Tibial nerve (tissue), 4 donors: ENCODE data around the gene ICOS. TPM values are rescaled to one million over a fixed set of nuclear protein-coding genes. Genes with fewer than 3 reads are reported as not detected.

Source experiments
- DNase-seq, 2 donors: peaks; one replicate each; pipeline ENCODE4 v3.0.0-alpha.2; 2019; ENCODE audit warnings: low spot score in 2 of 2
- H3K27ac ChIP-seq, 4 donors: fragments of 200-600 bp; sonication (generic) in 3 of 4; one replicate each; pipeline ENCODE4 v1.5.1; 2017 to 2019; ENCODE audit warnings: mild to moderate bottlenecking in 1 of 4
- H3K27me3 ChIP-seq, 2 donors: fragments of 200-600 bp; sonication (generic) in 1 of 2; one replicate each; pipeline versions ENCODE4 v1.5.1 to v1.6.0; 2017 to 2019
- H3K36me3 ChIP-seq, 3 donors: fragments of 200-600 bp; sonication (generic); one replicate each; pipeline ENCODE4 v1.5.1; 2018 to 2019
- H3K4me1 ChIP-seq, 4 donors: fragments of 200-600 bp; sonication (generic) in 3 of 4; one replicate each; pipeline ENCODE4 v1.5.1; 2017 to 2019
- H3K4me3 ChIP-seq, 4 donors: fragments of 200-600 bp; sonication (generic) in 3 of 4; one replicate each; pipeline ENCODE4 v1.5.1; 2017 to 2019; ENCODE audit warnings: mild to moderate bottlenecking in 1 of 4, moderate library complexity in 1 of 4
- H3K9me3 ChIP-seq, 4 donors: fragments of 200-600 bp; sonication (generic) in 3 of 4; one replicate each; pipeline ENCODE4 v1.5.1; 2017 to 2019
- EP300 ChIP-seq, 2 donors: sonication (generic); formaldehyde crosslinking; IDR thresholded peaks; one replicate each; pipeline ENCODE4 v1.6.1; 2017; ENCODE audit warnings: antibody characterized with exemption in 2 of 2, mild to moderate bottlenecking in 1 of 2
- POLR2A ChIP-seq, 2 donors: fragments of 450-650 bp; IDR thresholded peaks; one replicate each; pipeline ENCODE4 v1.6.1; 2017; ENCODE audit warnings: antibody characterized with exemption in 2 of 2, mild to moderate bottlenecking in 2 of 2, moderate library complexity in 2 of 2
- WGBS, 2 donors: methylation state at CpG; one replicate each; pipeline ENCODE4 v1.1.5; 2018; 5-methylcytosine and 5-hydroxymethylcytosine counted together
- total RNA-seq, 4 donors: library from RNA; depleted of rRNA; stranded (reverse); fragments of >200 nt; gene quantifications; one replicate each; pipeline ENCODE4 v1.1.0, GENCODE V29; 2016
- TF ChIP-seq, protein P1 (sequence below), 5 experiments: fragments of 200-600 bp in 3 of 5; fragments of 450-650 bp in 2 of 5; sonication (generic) in 3 of 5; IDR thresholded peaks; one replicate each; pipeline ENCODE4 v1.5.1; 2016 to 2019; ENCODE audit warnings: antibody characterized with exemption in 5 of 5, mild to moderate bottlenecking in 3 of 5, moderate library complexity in 2 of 5

The ICOS gene
- total RNA-seq, 4 donors from 2014 or later = 0.30 TPM; not detected in 3

DNA sequence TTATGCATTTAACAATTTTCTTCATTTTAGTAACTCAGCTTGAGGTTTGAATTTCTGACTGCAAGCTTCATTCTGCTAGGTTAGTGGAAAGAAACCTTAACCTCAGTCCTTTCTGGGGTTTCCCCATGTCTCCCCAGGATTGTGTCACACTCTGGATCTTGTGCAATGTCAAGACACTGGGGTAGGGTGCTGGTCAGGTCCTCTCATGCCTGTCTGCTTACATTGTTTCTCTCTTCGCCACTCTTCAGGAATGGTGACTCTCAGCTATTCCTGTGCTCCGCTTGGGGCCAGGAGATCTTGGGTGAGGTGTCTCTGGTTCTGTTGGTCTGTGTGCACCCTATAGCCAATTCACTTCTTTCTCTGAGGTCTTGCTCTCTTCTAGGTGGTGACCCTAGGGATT, 45.1 kb upstream of the ICOS start:
- DNase-seq = peak in 1 of 2 donors; percentile 53
- 84 to 97% methylated on average over 2 of the region's 2 CpGs for WGBS, 2 donors
- no peak overlapping the region for H3K4me3 ChIP-seq
- no peaks in the 10 kb centered on the region for H3K36me3 ChIP-seq
- no peak overlapping the region for H3K27ac ChIP-seq
- no peaks in the 10 kb centered on the region for H3K9me3 ChIP-seq
- no peaks in the 10 kb centered on the region for H3K27me3 ChIP-seq
- peak in 1 of 2 donors; percentile 59 for TF ChIP-seq EP300 (IDR thresholded peaks at IDR 0.05)
- TF ChIP-seq, protein P1, sequence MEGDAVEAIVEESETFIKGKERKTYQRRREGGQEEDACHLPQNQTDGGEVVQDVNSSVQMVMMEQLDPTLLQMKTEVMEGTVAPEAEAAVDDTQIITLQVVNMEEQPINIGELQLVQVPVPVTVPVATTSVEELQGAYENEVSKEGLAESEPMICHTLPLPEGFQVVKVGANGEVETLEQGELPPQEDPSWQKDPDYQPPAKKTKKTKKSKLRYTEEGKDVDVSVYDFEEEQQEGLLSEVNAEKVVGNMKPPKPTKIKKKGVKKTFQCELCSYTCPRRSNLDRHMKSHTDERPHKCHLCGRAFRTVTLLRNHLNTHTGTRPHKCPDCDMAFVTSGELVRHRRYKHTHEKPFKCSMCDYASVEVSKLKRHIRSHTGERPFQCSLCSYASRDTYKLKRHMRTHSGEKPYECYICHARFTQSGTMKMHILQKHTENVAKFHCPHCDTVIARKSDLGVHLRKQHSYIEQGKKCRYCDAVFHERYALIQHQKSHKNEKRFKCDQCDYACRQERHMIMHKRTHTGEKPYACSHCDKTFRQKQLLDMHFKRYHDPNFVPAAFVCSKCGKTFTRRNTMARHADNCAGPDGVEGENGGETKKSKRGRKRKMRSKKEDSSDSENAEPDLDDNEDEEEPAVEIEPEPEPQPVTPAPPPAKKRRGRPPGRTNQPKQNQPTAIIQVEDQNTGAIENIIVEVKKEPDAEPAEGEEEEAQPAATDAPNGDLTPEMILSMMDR (IDR thresholded peaks at IDR 0.05) = no peak
- peaks cover 0 to 18% (median 0%) of the 10 kb centered on the region in 4 donors for H3K4me1 ChIP-seq

DNA sequence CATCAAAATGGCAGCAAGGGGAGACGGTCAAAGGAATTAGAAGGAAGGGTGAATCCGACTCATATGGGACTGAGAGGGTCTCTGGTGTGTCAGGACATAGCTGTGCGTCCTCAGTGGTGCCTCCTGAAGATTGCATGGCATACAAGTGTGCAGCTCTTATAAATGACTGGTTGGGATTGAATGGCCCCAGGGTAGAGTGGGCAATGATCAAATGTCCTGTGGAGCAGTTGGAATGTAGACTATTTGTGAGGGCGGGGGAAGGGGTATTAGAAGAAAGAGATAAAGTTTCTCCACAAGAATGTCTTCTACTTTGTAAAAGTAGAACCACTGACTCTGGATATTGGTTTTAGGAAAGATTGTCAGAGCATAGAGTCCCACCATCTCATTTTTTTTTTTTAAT, 44.4 kb upstream of the ICOS start:
- DNase-seq = no peak
- WGBS, 2 donors = 93 to 94% methylated on average over 4 of the region's 4 CpGs
- no peaks in the 10 kb centered on the region for H3K27me3 ChIP-seq
- TF ChIP-seq, protein P1 (IDR thresholded peaks at IDR 0.05) = no peak
- TF ChIP-seq POLR2A (IDR thresholded peaks at IDR 0.05) (no peak), EP300 (IDR thresholded peaks at IDR 0.05) (no peak)
- H3K9me3 ChIP-seq = no peaks in the 10 kb centered on the region
- no peaks in the 10 kb centered on the region for H3K36me3 ChIP-seq
- H3K4me1 ChIP-seq = peaks cover 0 to 16% (median 0%) of the 10 kb centered on the region in 4 donors
- H3K4me3 ChIP-seq = no peak overlapping the region
- no peak overlapping the region for H3K27ac ChIP-seq

DNA sequence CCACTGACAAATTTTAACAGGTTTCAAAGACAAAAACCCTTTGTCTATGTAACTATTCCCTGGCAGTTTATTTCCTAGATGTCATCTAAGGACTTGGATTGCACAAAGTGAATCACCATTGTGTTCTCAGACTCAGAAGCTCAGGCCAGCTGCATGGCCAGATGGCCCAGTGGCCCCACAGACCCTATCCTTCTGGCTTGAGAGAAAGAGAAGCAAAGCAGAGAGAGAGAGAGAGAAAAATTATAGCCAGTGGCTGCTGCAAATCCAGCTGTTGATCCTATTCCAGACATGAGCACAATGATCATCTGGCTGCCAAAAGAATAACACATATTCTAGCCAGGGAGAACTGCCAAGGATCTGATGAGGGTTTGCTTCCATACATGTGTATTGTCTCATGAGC, 43.2 kb upstream of the ICOS start:
- no peak overlapping the region for H3K27ac ChIP-seq
- H3K36me3 ChIP-seq = no peaks in the 10 kb centered on the region
- H3K4me1 ChIP-seq = peaks cover 0 to 5% (median 0%) of the 10 kb centered on the region in 4 donors
- H3K4me3 ChIP-seq = no peak overlapping the region
- H3K9me3 ChIP-seq = no peaks in the 10 kb centered on the region
- no peaks in the 10 kb centered on the region for H3K27me3 ChIP-seq
- DNase-seq = no peak
- TF ChIP-seq, protein P1 (IDR thresholded peaks at IDR 0.05) = no peak

DNA sequence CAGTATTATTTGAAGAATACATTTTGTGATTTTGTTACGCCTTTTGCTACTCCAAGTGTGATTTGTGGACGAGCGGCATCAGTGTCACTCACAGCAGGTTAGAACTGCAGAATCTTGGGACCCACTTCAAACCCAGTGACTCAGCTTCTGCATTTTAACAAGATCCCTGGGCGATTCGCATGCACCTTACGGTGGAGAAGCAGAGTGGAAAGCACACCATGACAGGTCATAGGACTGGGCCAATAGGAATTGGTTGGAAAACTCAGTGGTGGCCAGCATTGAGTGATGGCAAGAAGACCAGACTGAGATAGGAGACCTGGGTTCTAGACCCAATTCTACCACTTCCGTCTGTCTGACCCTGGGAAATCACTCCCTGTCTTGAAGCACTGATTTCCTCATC, 42.7 kb upstream of the ICOS start:
- no peaks in the 10 kb centered on the region for H3K27me3 ChIP-seq
- no peak overlapping the region for H3K4me3 ChIP-seq
- WGBS, 2 donors = 76 to 78% methylated on average over 7 of the region's 7 CpGs
- no peak overlapping the region for H3K27ac ChIP-seq
- no peaks in the 10 kb centered on the region for H3K9me3 ChIP-seq
- no peak for TF ChIP-seq POLR2A (IDR thresholded peaks at IDR 0.05)
- no peak for TF ChIP-seq EP300 (IDR thresholded peaks at IDR 0.05)
- TF ChIP-seq, protein P1 (IDR thresholded peaks at IDR 0.05) = no peak
- H3K4me1 ChIP-seq = peaks cover 0 to 5% (median 0%) of the 10 kb centered on the region in 4 donors
- DNase-seq = no peak
- no peaks in the 10 kb centered on the region for H3K36me3 ChIP-seq

DNA sequence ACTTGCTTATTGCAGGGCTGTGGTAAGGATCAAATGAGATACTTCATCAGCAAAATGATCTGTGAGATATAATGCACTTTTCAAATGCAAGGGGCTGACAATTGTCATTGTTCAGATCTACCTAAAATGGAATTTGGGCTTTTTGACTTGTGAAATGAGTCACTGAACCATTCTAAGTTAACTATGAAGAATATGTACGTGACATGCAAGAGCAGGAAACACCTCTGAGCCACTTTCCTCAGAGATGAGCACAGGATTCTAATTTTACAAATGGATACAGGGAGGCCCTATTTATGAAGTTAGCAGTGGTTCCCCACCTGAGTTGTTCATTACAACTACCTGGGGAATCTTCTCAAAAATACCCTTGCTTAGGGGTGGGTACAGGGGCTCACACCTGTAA, 42.3 kb upstream of the ICOS start:
- DNase-seq = no peak
- Histone ChIP-seq H3K27me3 (no peaks in the 10 kb centered on the region), H3K27ac (no peak overlapping the region), H3K4me1 (peaks cover 0 to 5% (median 0%) of the 10 kb centered on the region in 4 donors), H3K36me3 (no peaks in the 10 kb centered on the region), H3K9me3 (no peaks in the 10 kb centered on the region), H3K4me3 (no peak overlapping the region)
- WGBS, 2 donors = 88 to 100% methylated on average over 1 of the region's 1 CpG
- TF ChIP-seq EP300 (IDR thresholded peaks at IDR 0.05) = no peak

DNA sequence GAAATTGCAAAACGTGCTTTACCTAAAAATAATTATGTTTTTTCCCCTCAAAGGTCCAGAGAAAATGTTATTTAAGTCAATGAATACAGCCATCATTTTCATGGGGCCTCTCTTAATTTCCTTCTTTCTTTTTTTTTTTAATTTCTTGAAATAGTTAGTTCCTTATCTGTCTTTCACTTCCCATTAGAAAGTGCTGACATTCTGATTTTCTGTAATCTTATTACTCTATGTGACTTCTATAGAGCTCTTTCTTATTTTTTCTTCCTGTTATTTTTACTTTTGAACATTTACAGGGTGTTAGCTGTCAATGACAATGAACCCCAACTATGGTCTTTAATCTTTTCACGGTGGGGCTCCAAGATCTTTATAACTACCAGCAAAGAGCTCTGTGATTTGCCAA, 39.0 kb upstream of the ICOS start:
- no peak for TF ChIP-seq POLR2A (IDR thresholded peaks at IDR 0.05)
- TF ChIP-seq, protein P1 (IDR thresholded peaks at IDR 0.05) = no peak
- peak in 1 of 2 donors; percentile 29 for TF ChIP-seq EP300 (IDR thresholded peaks at IDR 0.05)
- peaks cover 0 to 17% (median 4%) of the 10 kb centered on the region in 4 donors for H3K9me3 ChIP-seq
- H3K4me1 ChIP-seq = peaks cover 0 to 5% (median 0%) of the 10 kb centered on the region in 4 donors
- peak overlapping the region in 1 of 4 donors; percentile 53 for H3K27ac ChIP-seq
- H3K27me3 ChIP-seq = no peaks in the 10 kb centered on the region
- no peak overlapping the region for H3K4me3 ChIP-seq
- WGBS, 2 donors = 55 to 57% methylated on average over 2 of the region's 2 CpGs
- DNase-seq = no peak
- no peaks in the 10 kb centered on the region for H3K36me3 ChIP-seq
